Keratinocyte (primary cell): Measurements from ENCODE around the gene NDUFAF8. TPM values are rescaled to one million over a fixed set of nuclear protein-coding genes. Genes with fewer than 3 reads are reported as not detected.

Experiments
- DNase-seq: peaks from one replicate; pipeline ENCODE4 v3.0.0-alpha.2; 2011; ENCODE audit warnings: low read depth, missing footprints, low spot score
- FAIRE-seq: peaks from 2 replicates; lab custom pipeline; 2011; peaks lifted over from hg19 to GRCh38; lab: Jason Lieb, UNC
- H2AFZ ChIP-seq: 2 replicates; pipeline ENCODE4 v1.6.0; 2012; ENCODE audit warnings: low read length, control low read depth, inconsistent platforms; ENCODE audit not compliant: control insufficient read depth
- H3K27ac ChIP-seq: 2 replicates; pipeline ENCODE4 v1.5.1; 2011; ENCODE audit warnings: low read length; ENCODE audit not compliant: control insufficient read depth, insufficient read depth
- H3K27me3 ChIP-seq: 3 replicates; pipeline ENCODE4 v1.6.0; 2011; ENCODE audit warnings: low read length; ENCODE audit not compliant: control insufficient read depth, insufficient read depth; ENCODE audit errors: extremely low read depth
- H3K36me3 ChIP-seq, 2 experiments: 2 replicates in 1 of 2; 3 replicates in 1 of 2; pipeline ENCODE4 v1.5.1; 2011; ENCODE audit warnings: low read length in 2 of 2, mild to moderate bottlenecking in 1 of 2; ENCODE audit not compliant: control insufficient read depth in 2 of 2, insufficient read depth in 2 of 2; ENCODE audit errors: extremely low read depth in 1 of 2
- H3K4me1 ChIP-seq: 3 replicates; pipeline ENCODE4 v1.5.1; 2011; ENCODE audit warnings: low read length; ENCODE audit not compliant: control insufficient read depth, insufficient read depth; ENCODE audit errors: extremely low read depth
- H3K4me2 ChIP-seq: 3 replicates; pipeline ENCODE4 v1.6.0; 2011; ENCODE audit warnings: low read depth, low read length; ENCODE audit not compliant: control insufficient read depth, insufficient read depth; ENCODE audit errors: extremely low read depth
- H3K4me3 ChIP-seq, 3 experiments: fragments of 200-600 bp in 1 of 3; sonication (generic) in 1 of 3; 2 replicates in 2 of 3; 3 replicates in 1 of 3; pipeline ENCODE4 v1.5.1; 2011 to 2016; ENCODE audit warnings: low read length in 3 of 3, mild to moderate bottlenecking in 3 of 3, control low read depth in 2 of 3, inconsistent platforms in 1 of 3, low read depth in 1 of 3, mixed read lengths in 1 of 3, mixed run types in 1 of 3, moderate library complexity in 1 of 3; ENCODE audit not compliant: control insufficient read depth in 2 of 3, insufficient read depth in 2 of 3; ENCODE audit errors: extremely low read depth in 1 of 3
- H3K79me2 ChIP-seq: 2 replicates; pipeline ENCODE4 v1.6.0; 2012; ENCODE audit warnings: low read length; ENCODE audit not compliant: control insufficient read depth, insufficient read depth
- H3K9ac ChIP-seq: 3 replicates; pipeline ENCODE4 v1.6.0; 2011; ENCODE audit warnings: low read length; ENCODE audit not compliant: control insufficient read depth, insufficient read depth; ENCODE audit errors: extremely low read depth
- H3K9me1 ChIP-seq: 3 replicates; pipeline ENCODE4 v1.6.0; 2011; ENCODE audit warnings: low read length; ENCODE audit not compliant: control insufficient read depth, insufficient read depth; ENCODE audit errors: extremely low read depth
- H3K9me3 ChIP-seq: 2 replicates; pipeline ENCODE4 v1.5.1; 2012; ENCODE audit warnings: low read depth, low read length; ENCODE audit not compliant: control insufficient read depth
- H4K20me1 ChIP-seq: 3 replicates; pipeline ENCODE4 v1.6.0; 2011; ENCODE audit warnings: low read length; ENCODE audit not compliant: control insufficient read depth, insufficient read depth; ENCODE audit errors: extremely low read depth
- CTCF ChIP-seq, 3 experiments: IDR thresholded peaks in 1 of 3; conservative IDR thresholded peaks in 1 of 3; optimal IDR thresholded peaks in 1 of 3; 2 replicates in 2 of 3; 3 replicates in 1 of 3; pipeline versions ENCODE3 to v1.5.1; 2011; ENCODE audit warnings: low read length in 3 of 3, mild to moderate bottlenecking in 3 of 3, moderate library complexity in 2 of 3, control low read depth in 1 of 3, inconsistent platforms in 1 of 3; ENCODE audit not compliant: insufficient read depth in 2 of 3; ENCODE audit errors: extremely low read depth in 1 of 3
- EZH2 ChIP-seq: IDR thresholded peaks from one replicate; pipeline ENCODE4 v1.6.1; 2012; ENCODE audit warnings: inconsistent platforms, mild to moderate bottlenecking, low read length, moderate library complexity
- dilution Hi-C: fragments of 300-500 bp; cut with MboI; formaldehyde crosslinking; loops from one replicate; pipeline ENCODE4 v1.7.0; 2020; ENCODE audit warnings: low sequenced_read_pairs; ENCODE audit not compliant: extremely low pct_ligation_motif_present
- polyA plus RNA-seq, 5 experiments: library from polyadenylated mRNA; depleted of rRNA in 3 of 5; stranded (reverse) in 3 of 5; stranded (forward) in 1 of 5; unstranded in 1 of 5; fragments of >200 nt; gene quantifications; 1 replicate in 1 of 5; 2 replicates in 3 of 5; 3 replicates in 1 of 5; pipeline versions ENCODE4 v1.2.1 to v1.2.3, GENCODE V29; 2011 to 2012; ENCODE audit warnings: missing spikeins in 2 of 5, low read depth in 1 of 5, low replicate concordance in 1 of 5

Gene NDUFAF8
- polyA plus RNA-seq, 1 donor (not counting 4 experiments of a cell fraction or from before 2014, with no cell fraction given): 171 TPM

DNA sequence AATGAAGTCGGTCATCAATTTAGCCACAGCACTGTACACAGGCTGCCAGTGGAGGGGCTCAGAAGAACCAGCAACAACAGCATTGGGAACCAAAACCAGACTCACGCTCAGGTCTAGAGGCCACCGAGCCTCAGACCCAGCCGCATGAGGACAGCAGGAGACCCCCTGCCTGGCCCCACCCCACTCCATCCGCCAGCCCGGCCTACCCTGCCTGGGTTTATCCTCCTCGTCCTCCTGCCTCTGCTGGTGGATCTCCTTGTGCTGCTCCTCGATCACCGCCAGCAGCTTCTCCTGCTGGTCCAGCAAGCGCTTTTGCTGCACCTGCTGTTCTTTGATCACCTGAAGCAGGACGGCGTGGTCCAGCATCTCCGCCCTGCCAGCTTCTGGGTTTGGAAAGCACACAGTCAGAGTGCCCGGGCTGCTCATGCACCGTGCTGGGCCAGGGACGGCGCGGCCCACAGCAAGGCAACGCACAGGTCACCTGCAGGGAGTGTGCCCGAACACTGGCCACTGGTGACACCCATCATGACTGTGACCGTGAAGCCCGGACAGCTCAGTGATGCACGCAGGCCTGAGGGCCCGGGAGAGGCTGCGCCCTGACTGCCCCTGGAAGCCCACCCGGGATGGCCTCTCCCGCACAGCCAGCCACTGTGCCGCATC, 7.7 kb downstream of the NDUFAF8 start:
- Histone ChIP-seq H3K4me1 (no peaks in the 10 kb centered on the region), H3K36me3 (peaks cover 12 to 13% of the 10 kb centered on the region in 2 experiments), H3K79me2 (no peaks in the 10 kb centered on the region), H3K4me3 (no peak overlapping the region), H3K9me1 (no peaks in the 10 kb centered on the region), H2AFZ (no peak overlapping the region), H4K20me1 (no peaks in the 10 kb centered on the region), H3K9ac (no peak overlapping the region), H3K4me2 (no peak overlapping the region), H3K27me3 (no peaks in the 10 kb centered on the region), H3K27ac (no peak overlapping the region), H3K9me3 (no peaks in the 10 kb centered on the region)
- DNase-seq (no peak), FAIRE-seq (no peak)
- dilution Hi-C loops: no loop called here
- TF ChIP-seq CTCF (optimal IDR thresholded peaks at IDR 0.05 in 1 of 3, IDR thresholded peaks at IDR 0.05 in 1 of 3, conservative IDR thresholded peaks at IDR 0.05 in 1 of 3; ENCODE audit: extremely low read depth in 1 of 3, insufficient read depth in 2 of 3, low read length in 3 of 3) (no peak), EZH2 (no peak)

DNA sequence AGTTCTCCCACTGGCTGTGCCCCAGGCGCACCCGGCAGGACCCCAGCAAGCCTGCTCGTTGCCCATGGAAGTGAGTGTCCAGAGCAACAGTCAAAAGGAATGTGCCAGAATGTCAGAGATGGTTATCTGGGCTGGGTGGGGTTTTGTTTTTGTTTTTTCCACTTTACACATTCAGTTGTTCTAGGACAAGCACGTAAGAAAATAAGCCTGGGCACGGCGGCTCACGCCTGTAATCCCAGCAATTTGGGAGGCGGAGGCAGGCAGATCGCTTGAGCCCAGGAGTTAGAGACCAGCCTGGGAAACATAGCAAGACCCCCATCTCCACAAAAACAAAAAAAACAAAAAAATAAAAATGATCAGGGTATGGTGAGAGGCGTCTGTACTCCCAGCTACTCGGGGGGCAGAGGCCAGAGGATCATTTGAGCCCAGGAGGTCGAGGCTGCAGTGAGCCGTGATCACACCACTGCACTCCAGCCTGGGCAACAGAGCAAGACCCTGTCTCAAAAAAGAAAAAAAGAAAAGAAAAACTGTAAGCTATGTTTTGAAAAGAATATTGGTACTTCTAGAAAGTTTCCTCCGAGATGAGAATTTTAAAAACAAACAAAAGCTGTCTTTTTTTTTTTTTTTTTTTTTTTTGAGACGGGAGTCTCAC, 8.3 kb downstream of the NDUFAF8 start:
- H4K20me1 ChIP-seq: no peaks in the 10 kb centered on the region
- TF ChIP-seq EZH2 (no peak), CTCF (optimal IDR thresholded peaks at IDR 0.05 in 1 of 3, IDR thresholded peaks at IDR 0.05 in 1 of 3, conservative IDR thresholded peaks at IDR 0.05 in 1 of 3; ENCODE audit: extremely low read depth in 1 of 3, insufficient read depth in 2 of 3, low read length in 3 of 3) (no peak)
- H3K9ac ChIP-seq: no peak overlapping the region
- no peak overlapping the region for H3K4me3 ChIP-seq
- H3K4me1 ChIP-seq: no peaks in the 10 kb centered on the region
- H3K9me1 ChIP-seq: no peaks in the 10 kb centered on the region
- dilution Hi-C loops: no loop called here
- H3K36me3 ChIP-seq: peaks cover 12 to 16% of the 10 kb centered on the region in 2 experiments
- H3K27me3 ChIP-seq: no peaks in the 10 kb centered on the region
- no peak overlapping the region for H2AFZ ChIP-seq
- no peaks in the 10 kb centered on the region for H3K79me2 ChIP-seq
- DNase-seq (no peak), FAIRE-seq (no peak)
- H3K9me3 ChIP-seq: no peaks in the 10 kb centered on the region
- no peak overlapping the region for H3K4me2 ChIP-seq
- no peak overlapping the region for H3K27ac ChIP-seq
